SH-SY5Y (cell line): ENCODE results near the gene PIBF1.

Experiments used
- GATA2 ChIP-seq: IDR thresholded peaks from 2 replicates; pipeline ENCODE4 v1.6.1; 2011; ENCODE audit warnings: mild to moderate bottlenecking, low read depth, low read length
- GATA3 ChIP-seq: IDR thresholded peaks from 2 replicates; pipeline ENCODE4 v1.6.1; 2011; ENCODE audit warnings: low read depth, mild to moderate bottlenecking, low read length, moderate library complexity

DNA sequence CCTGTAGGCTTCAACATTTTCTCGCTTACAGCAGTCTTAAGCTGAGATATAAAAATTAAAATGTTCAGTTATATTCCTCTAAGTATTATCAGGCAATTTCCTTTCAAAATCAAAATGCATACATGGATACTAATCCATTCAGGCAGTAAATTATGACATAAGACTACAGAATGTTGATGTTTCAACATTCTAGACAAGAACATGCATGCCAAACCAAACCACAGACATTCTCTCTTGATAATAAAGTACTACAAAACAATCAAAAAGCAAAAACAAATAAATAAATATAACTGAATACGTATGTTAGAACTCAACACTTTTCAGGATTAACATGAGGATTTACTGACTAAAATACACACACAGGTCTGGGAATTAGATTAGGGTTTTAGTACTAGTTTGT is 7.9 kb upstream of the PIBF1 start:
- TF ChIP-seq GATA3 (no peak), GATA2 (no peak)
